Stimulated activated CD8-positive, alpha-beta memory T cell treated with anti-CD3 and anti-CD28 coated beads, Interleukin-4, amount 100 ng/mL, for 24 hours (primary cell): Measurements from ENCODE around the gene RACK1.
"Not testable (repeated sequence)": the region's sequence is repeated elsewhere in the genome, so short reads cannot be mapped to it uniquely, and the experiment has no call there.

Source experiments
- DNase-seq: peaks from one replicate; pipeline ENCODE4 v3.0.0-alpha.2; 2020; ENCODE audit warnings: low read depth

Gene RACK1

GRCh38 chr5:181243564-181244343 is at the start of gene RACK1:
TSS of gene RACK1 (minus strand) at chr5:181243906. CDS start at chr5:181243800, 106 bp downstream.
- DNase-seq, result peak; percentile 82

GRCh38 chr5:181287331-181287730 is 43.6 kb upstream of the RACK1 start:
- DNase-seq, result not testable (repeated sequence)

- DNase-seq, result not testable (repeated sequence)
Measured at GRCh38 chr5:181285962-181286705, 42.4 kb upstream of the RACK1 start.

GRCh38 chr5:181283841-181284755 is 40.4 kb upstream of the RACK1 start:
- DNase-seq, result not testable (repeated sequence)

- no peak for DNase-seq
Measured at GRCh38 chr5:181283347-181283746, 39.6 kb upstream of the RACK1 start.

GRCh38 chr5:181282874-181283273 is 39.2 kb upstream of the RACK1 start:
- no peak for DNase-seq

- DNase-seq, result not testable (repeated sequence)
Measured at GRCh38 chr5:181282415-181282814, 38.7 kb upstream of the RACK1 start.

GRCh38 chr5:181281984-181282316 is 38.2 kb upstream of the RACK1 start:
- no peak for DNase-seq

GRCh38 chr5:181281077-181281983 is 37.6 kb upstream of the RACK1 start:
- DNase-seq, result no peak

- no peak for DNase-seq
Measured at GRCh38 chr5:181280251-181280762, 36.6 kb upstream of the RACK1 start.

GRCh38 chr5:181273433-181273744 is 29.7 kb upstream of the RACK1 start:
- not testable (repeated sequence) for DNase-seq

GRCh38 chr5:181271081-181271480 is 27.4 kb upstream of the RACK1 start:
- DNase-seq, result no peak

GRCh38 chr5:181267907-181268306 is 24.2 kb upstream of the RACK1 start:
- not testable (repeated sequence) for DNase-seq

- DNase-seq, result not testable (repeated sequence)
Measured at GRCh38 chr5:181267291-181267904, 23.7 kb upstream of the RACK1 start.

- peak; percentile 47 for DNase-seq
Measured at GRCh38 chr5:181265092-181265671, 21.5 kb upstream of the RACK1 start.

- no peak for DNase-seq
Measured at GRCh38 chr5:181263633-181264032, 19.9 kb upstream of the RACK1 start.

GRCh38 chr5:181261320-181262049 is 17.8 kb upstream of the RACK1 start:
- peak; percentile 52 for DNase-seq

- peak; percentile 82 for DNase-seq
Measured at GRCh38 chr5:181260720-181261319, 17.1 kb upstream of the RACK1 start, which contains the start of gene TRIM52. TSS of gene TRIM52 (minus strand) at chr5:181261143. CDS start at chr5:181260813, 330 bp downstream.
